K562 (cell line): ENCODE results near the gene NAV2. TPM values are rescaled to one million over a fixed set of nuclear protein-coding genes. Genes with fewer than 3 reads are reported as not detected.

Experiments
- BCLAF1 ChIP-seq, 2 experiments: fragments of 450-650 bp in 1 of 2; IDR thresholded peaks; 2 replicates each; pipeline ENCODE4 v1.6.1; 2011 to 2017; ENCODE audit warnings: low read depth in 2 of 2, antibody characterized with exemption in 1 of 2, borderline replicate concordance in 1 of 2, low read length in 1 of 2, mild to moderate bottlenecking in 1 of 2, mixed read lengths in 1 of 2; ENCODE audit not compliant: control insufficient read depth in 1 of 2
- CHD2 ChIP-seq: IDR thresholded peaks from 2 replicates; pipeline ENCODE4 v1.6.1; 2011; ENCODE audit warnings: low read depth, low read length
- DACH1 ChIP-seq: fragments of 450-650 bp; IDR thresholded peaks from 2 replicates; pipeline ENCODE4 v1.6.1; 2018; ENCODE audit not compliant: partially characterized antibody
- ELF1 ChIP-seq: fragments of 200-800 bp; sonication (Bioruptor generic); IDR thresholded peaks from 2 replicates; pipeline ENCODE4 v1.6.1; 2016; ENCODE audit warnings: missing genetic modification characterization, missing compliant biosample characterization
- ETS1 ChIP-seq: conservative IDR thresholded peaks from 2 replicates; pipeline ENCODE4 v1.6.1; 2011; ENCODE audit warnings: low read depth, mild to moderate bottlenecking, low read length; ENCODE audit not compliant: control insufficient read depth
- GTF2B ChIP-seq: IDR thresholded peaks from 2 replicates; pipeline ENCODE4 v1.6.1; 2011; ENCODE audit not compliant: insufficient read length; ENCODE audit errors: extremely low read depth
- ILF3 ChIP-seq: fragments of 450-650 bp; IDR thresholded peaks from 2 replicates; pipeline ENCODE4 v1.6.1; 2018; ENCODE audit warnings: antibody characterized with exemption, mild to moderate bottlenecking, moderate library complexity, borderline replicate concordance
- KAT2B ChIP-seq: IDR thresholded peaks from one replicate; pipeline ENCODE4 v1.6.1; 2012; ENCODE audit warnings: low read depth, mild to moderate bottlenecking, control low read depth, inconsistent platforms, low read length, moderate library complexity
- KLF16 ChIP-seq: IDR thresholded peaks from 2 replicates; pipeline ENCODE4 v1.6.1; 2016; ENCODE audit warnings: antibody characterized with exemption
- MAFF ChIP-seq: IDR thresholded peaks from 2 replicates; pipeline ENCODE4 v1.6.1; 2012; ENCODE audit warnings: low read length, improper control_type of control experiment
- NCOR1 ChIP-seq: fragments of 450-650 bp; IDR thresholded peaks from 2 replicates; pipeline ENCODE4 v1.6.1; 2016; ENCODE audit warnings: mild to moderate bottlenecking, moderate library complexity
- PREB ChIP-seq: sonication (generic); formaldehyde crosslinking; IDR thresholded peaks from 2 replicates; pipeline ENCODE4 v1.8.1; 2023; ENCODE audit warnings: mild to moderate bottlenecking, missing genetic modification reagents
- SP1 ChIP-seq: sonication (generic); formaldehyde crosslinking; IDR thresholded peaks from 2 replicates; pipeline ENCODE4 v1.8.1; 2022; ENCODE audit warnings: mild to moderate bottlenecking, missing genetic modification reagents
- TARDBP ChIP-seq: fragments of 450-650 bp; IDR thresholded peaks from 2 replicates; pipeline ENCODE4 v1.6.1; 2016
- TOE1 ChIP-seq, 2 experiments: fragments of 450-650 bp in 1 of 2; sonication (generic) in 1 of 2; formaldehyde crosslinking in 1 of 2; IDR thresholded peaks; 2 replicates each; pipeline versions ENCODE4 v1.7.1 to v1.8.0; 2016 to 2022; ENCODE audit warnings: borderline replicate concordance in 2 of 2, mild to moderate bottlenecking in 2 of 2, antibody characterized with exemption in 1 of 2, inconsistent platforms in 1 of 2, low read depth in 1 of 2, missing genetic modification reagents in 1 of 2, moderate library complexity in 1 of 2
- WHSC1 ChIP-seq: IDR thresholded peaks from one replicate; pipeline ENCODE4 v1.6.1; 2012; ENCODE audit warnings: low read length, control low read depth, inconsistent platforms
- XRCC3 ChIP-seq: fragments of 450-650 bp; IDR thresholded peaks from 2 replicates; pipeline ENCODE4 v1.6.1; 2017; ENCODE audit warnings: mild to moderate bottlenecking, moderate library complexity
- ZC3H11A ChIP-seq: IDR thresholded peaks from 2 replicates; pipeline ENCODE4 v1.6.1; 2012; ENCODE audit warnings: low read depth, low read length, improper control_type of control experiment
- ZKSCAN8 ChIP-seq: fragments of 200-800 bp; sonication (Bioruptor generic); IDR thresholded peaks from 2 replicates; pipeline ENCODE4 v1.6.1; 2016; ENCODE audit warnings: missing genetic modification characterization, missing compliant biosample characterization
- ZNF146 ChIP-seq: IDR thresholded peaks from one replicate; pipeline ENCODE4 v1.6.1; 2018; ENCODE audit warnings: missing compliant biosample characterization; ENCODE audit not compliant: unreplicated experiment
- ZNF282 ChIP-seq: sonication (generic); formaldehyde crosslinking; IDR thresholded peaks from 2 replicates; pipeline ENCODE4 v1.8.1; 2023; ENCODE audit warnings: missing genetic modification reagents
- ZNF444 ChIP-seq: fragments of 250-450 bp; sonication (Bioruptor Pico); IDR thresholded peaks from 2 replicates; pipeline ENCODE4 v1.4.0; 2020; ENCODE audit warnings: mild to moderate bottlenecking, moderate library complexity
- ZNF589 ChIP-seq: fragments of 200-800 bp; sonication (Bioruptor generic); IDR thresholded peaks from 2 replicates; pipeline ENCODE4 v1.6.1; 2016; ENCODE audit warnings: low read depth, missing genetic modification characterization, missing compliant biosample characterization
- polyA plus RNA-seq, 8 experiments: library from polyadenylated mRNA; depleted of rRNA in 4 of 8; stranded (reverse) in 5 of 8; unstranded in 3 of 8; fragments of >200 nt; fragmentation: Nextera tagmentation in 2 of 8; fragmentation: Illumina TruSeq in 1 of 8; extraction: Ambion mirVana in 2 of 8; extraction: Trizol in 1 of 8; gene quantifications; 2 replicates each; pipeline versions ENCODE4 v1.2.1 to v1.2.3, GENCODE V29; 2011 to 2014; ENCODE audit warnings: inconsistent platforms in 1 of 8, missing spikeins in 1 of 8
- total RNA-seq, 7 experiments: library from RNA; depleted of rRNA in 6 of 7; stranded (reverse); fragments of >200 nt in 6 of 7; fragmentation: Illumina TruSeq in 2 of 7; extraction: Trizol in 2 of 7; gene quantifications; 2 replicates each; pipeline versions ENCODE4 v1.2.1 to v1.2.3, GENCODE V29; 2011 to 2021; ENCODE audit warnings: low replicate concordance in 1 of 7

Gene NAV2
- total and polyA plus RNA-seq, 9 of the 15 experiments (the other 6 are each of a cell fraction or from before 2014, with no cell fraction given): 0.03 to 0.35 (median 0.05) TPM

- TF ChIP-seq ZC3H11A (no peak), KLF16 (no peak), ZNF146 (CRISPR knock-in tag) (no peak), ELF1 (no peak), SP1 (no peak), DACH1 (no peak), TOE1 (IDR thresholded peaks at IDR 0.05; ENCODE audit: borderline replicate concordance) (peak; percentile 19; the same call in 1 of the 2 replicates), TOE1 (CRISPR knock-in tag; IDR thresholded peaks at IDR 0.05; ENCODE audit: borderline replicate concordance, low read depth) (no peak), WHSC1 (no peak), XRCC3 (no peak), ZNF282 (CRISPR knock-in tag) (no peak), ETS1 (no peak), CHD2 (no peak), GTF2B (no peak), TARDBP (no peak), PREB (no peak), KAT2B (no peak), ZNF444 (CRISPR knock-in tag) (no peak), BCLAF1 (IDR thresholded peaks at IDR 0.05; ENCODE audit: borderline replicate concordance in 1 of 2, control insufficient read depth in 1 of 2, low read depth in 2 of 2, low read length in 1 of 2) (no peak), ILF3 (no peak), NCOR1 (no peak), MAFF (no peak), ZKSCAN8 (CRISPR knock-in tag) (peak; percentile 73), ZNF589 (CRISPR knock-in tag) (peak; percentile 99)
Observed at GRCh38 chr11:19978668-19979518, 266.3 kb downstream of the NAV2 start (continued).
